ENCODE data around the gene MS4A10. TPM values are rescaled to one million over a fixed set of nuclear protein-coding genes. Genes with fewer than 3 reads are reported as not detected.

MS4A10 gene
- total RNA-seq, 1 donor from 2014 or later: not detected

GRCh38 chr11:60775420-60775961, 9.6 kb upstream of the MS4A10 start:
- Mint-ChIP-seq H3K9me3 (ENCODE audit: unreplicated experiment) (no peaks in the 10 kb centered on the region), H3K27ac (ENCODE audit: unreplicated experiment) (no peak overlapping the region)
- peak; percentile 93 for DNase-seq (ENCODE audit: extremely low spot score, unreplicated experiment)

GRCh38 chr11:60776167-60776566, 9.0 kb upstream of the MS4A10 start:
- H3K27me3 Mint-ChIP-seq (ENCODE audit: unreplicated experiment): peaks cover 7% of the 10 kb centered on the region
- H3K9me3 Mint-ChIP-seq (ENCODE audit: unreplicated experiment): no peaks in the 10 kb centered on the region
- H3K27ac Mint-ChIP-seq (ENCODE audit: unreplicated experiment): no peak overlapping the region
- peaks cover 14% of the 10 kb centered on the region for H3K4me1 Mint-ChIP-seq (ENCODE audit: unreplicated experiment)
- TF ChIP-seq CTCF (IDR thresholded peaks at IDR 0.05): no peak
- no peak overlapping the region for H3K4me3 Mint-ChIP-seq (ENCODE audit: unreplicated experiment)
- H3K36me3 Mint-ChIP-seq (ENCODE audit: unreplicated experiment): no peaks in the 10 kb centered on the region
- DNase-seq (ENCODE audit: extremely low spot score, unreplicated experiment): no peak

More at GRCh38 chr11:60775420-60775961, 9.6 kb upstream of the MS4A10 start:
- Mint-ChIP-seq H3K27me3 (ENCODE audit: unreplicated experiment) (peaks cover 8% of the 10 kb centered on the region), H3K36me3 (ENCODE audit: unreplicated experiment) (no peaks in the 10 kb centered on the region), H3K4me1 (ENCODE audit: unreplicated experiment) (peaks cover 14% of the 10 kb centered on the region), H3K4me3 (ENCODE audit: unreplicated experiment) (no peak overlapping the region)
- TF ChIP-seq CTCF (IDR thresholded peaks at IDR 0.05): peak; percentile 92

- H3K27me3 Mint-ChIP-seq (ENCODE audit: unreplicated experiment): peaks cover 3% of the 10 kb centered on the region
- H3K4me3 Mint-ChIP-seq (ENCODE audit: unreplicated experiment): no peak overlapping the region
- no peak for TF ChIP-seq CTCF (IDR thresholded peaks at IDR 0.05)
- no peaks in the 10 kb centered on the region for H3K36me3 Mint-ChIP-seq (ENCODE audit: unreplicated experiment)
- H3K27ac Mint-ChIP-seq (ENCODE audit: unreplicated experiment): no peak overlapping the region
- H3K4me1 Mint-ChIP-seq (ENCODE audit: unreplicated experiment): peaks cover 14% of the 10 kb centered on the region
- no peak for DNase-seq (ENCODE audit: extremely low spot score, unreplicated experiment)
- no peaks in the 10 kb centered on the region for H3K9me3 Mint-ChIP-seq (ENCODE audit: unreplicated experiment)
Observed at GRCh38 chr11:60777106-60777505, 8.0 kb upstream of the MS4A10 start.

- peaks cover 3% of the 10 kb centered on the region for H3K27me3 Mint-ChIP-seq (ENCODE audit: unreplicated experiment)
- no peak for TF ChIP-seq CTCF (IDR thresholded peaks at IDR 0.05)
- H3K27ac Mint-ChIP-seq (ENCODE audit: unreplicated experiment): no peak overlapping the region
Observed at GRCh38 chr11:60777572-60777971, 7.6 kb upstream of the MS4A10 start.

GRCh38 chr11:60780065-60780464, 5.1 kb upstream of the MS4A10 start:
- Mint-ChIP-seq H3K9me3 (ENCODE audit: unreplicated experiment) (no peaks in the 10 kb centered on the region), H3K36me3 (ENCODE audit: unreplicated experiment) (no peaks in the 10 kb centered on the region), H3K27ac (ENCODE audit: unreplicated experiment) (no peak overlapping the region), H3K4me1 (ENCODE audit: unreplicated experiment) (peaks cover 10% of the 10 kb centered on the region), H3K27me3 (ENCODE audit: unreplicated experiment) (no peaks in the 10 kb centered on the region), H3K4me3 (ENCODE audit: unreplicated experiment) (no peak overlapping the region)
- no peak for TF ChIP-seq CTCF (IDR thresholded peaks at IDR 0.05)
- DNase-seq (ENCODE audit: extremely low spot score, unreplicated experiment): no peak

More at GRCh38 chr11:60777572-60777971, 7.6 kb upstream of the MS4A10 start:
- Mint-ChIP-seq H3K4me1 (ENCODE audit: unreplicated experiment) (peaks cover 14% of the 10 kb centered on the region), H3K4me3 (ENCODE audit: unreplicated experiment) (no peak overlapping the region), H3K9me3 (ENCODE audit: unreplicated experiment) (no peaks in the 10 kb centered on the region), H3K36me3 (ENCODE audit: unreplicated experiment) (no peaks in the 10 kb centered on the region)
- no peak for DNase-seq (ENCODE audit: extremely low spot score, unreplicated experiment)
